CD4-positive, CD25-positive, alpha-beta regulatory T cell (primary cell): ENCODE results near the gene ARHGEF16. TPM values are rescaled to one million over a fixed set of nuclear protein-coding genes. Genes with fewer than 3 reads are reported as not detected.

Source experiments
- ATAC-seq, 2 donors: fragments of 150-1000 bp; cut with Tn5 transposase; one replicate each; pipeline ENCODE4 v1.10.0; 2021; ENCODE audit warnings: low read depth in 2 of 2, moderate number of reproducible peaks in 2 of 2, moderate library complexity in 1 of 2
- DNase-seq, 3 donors: peaks; one replicate each; pipeline versions ENCODE4 v3.0.0 to v3.0.0-alpha.2; 2012 to 2022; ENCODE audit warnings: mixed read lengths in 1 of 3
- H3K27ac ChIP-seq: one replicate; pipeline ENCODE4 v1.7.0; 2013; ENCODE audit warnings: mild to moderate bottlenecking, low read length; ENCODE audit not compliant: insufficient read depth, poor library complexity, severe bottlenecking
- H3K27me3 ChIP-seq: one replicate; pipeline ENCODE4 v1.7.0; 2013; ENCODE audit warnings: low read length; ENCODE audit not compliant: control insufficient read depth, insufficient read depth
- H3K36me3 ChIP-seq: one replicate; pipeline ENCODE4 v1.7.0; 2013; ENCODE audit warnings: mild to moderate bottlenecking, low read length, moderate library complexity; ENCODE audit not compliant: control insufficient read depth, insufficient read depth
- H3K4me1 ChIP-seq: 2 replicates; pipeline ENCODE4 v1.7.0; 2013; ENCODE audit warnings: mild to moderate bottlenecking, low read length; ENCODE audit not compliant: insufficient read depth, control insufficient read depth, poor library complexity, severe bottlenecking
- H3K4me3 ChIP-seq: one replicate; pipeline ENCODE4 v1.7.0; 2013; ENCODE audit warnings: low read depth, mild to moderate bottlenecking, low read length, moderate library complexity
- H3K9me3 ChIP-seq, 2 experiments: 1 replicate in 1 of 2; 2 replicates in 1 of 2; pipeline ENCODE4 v1.7.0; 2013; ENCODE audit warnings: low read length in 2 of 2, mild to moderate bottlenecking in 1 of 2, moderate library complexity in 1 of 2; ENCODE audit not compliant: control insufficient read depth in 2 of 2
- H3K27ac Mint-ChIP-seq, 3 donors: one replicate each; pipeline ENCODE4 v1.8.0; 2020 to 2022; ENCODE audit warnings: mild to moderate bottlenecking in 3 of 3, mixed read lengths in 3 of 3, moderate library complexity in 2 of 3
- H3K27me3 Mint-ChIP-seq: one replicate; pipeline ENCODE4 v1.8.0; 2022; ENCODE audit warnings: mild to moderate bottlenecking, mixed read lengths
- H3K36me3 Mint-ChIP-seq: one replicate; pipeline ENCODE4 v1.8.0; 2020; ENCODE audit warnings: mixed read lengths
- H3K4me1 Mint-ChIP-seq, 4 donors: one replicate each; pipeline ENCODE4 v1.8.0; 2020 to 2022; ENCODE audit warnings: mixed read lengths in 4 of 4, mild to moderate bottlenecking in 1 of 4
- H3K4me3 Mint-ChIP-seq, 4 donors: one replicate each; pipeline ENCODE4 v1.8.0; 2020 to 2022; ENCODE audit warnings: mild to moderate bottlenecking in 4 of 4, mixed read lengths in 4 of 4, moderate library complexity in 3 of 4
- H3K9me3 Mint-ChIP-seq, 7 donors: one replicate each; pipeline ENCODE4 v1.8.0; 2020 to 2022; ENCODE audit warnings: mixed read lengths in 7 of 7, mild to moderate bottlenecking in 3 of 7, moderate library complexity in 2 of 7
- polyA plus RNA-seq, 4 donors: library from polyadenylated mRNA; unstranded; fragments of 300-500 nt; fragmentation: Illumina TruSeq; gene quantifications; one replicate each; pipeline ENCODE4 v1.2.3, GENCODE V29; 2021
- total RNA-seq: library from RNA; stranded (reverse); gene quantifications from one replicate; pipeline ENCODE4 v1.2.3, GENCODE V29; 2022

Gene ARHGEF16
- total and polyA plus RNA-seq, 5 donors from 2014 or later: not detected

GRCh38 chr1:3466366-3467075, 12.1 kb downstream of the ARHGEF16 start:
- peaks cover 0 to 2% (median 0%) of the 10 kb centered on the region in 4 donors for H3K4me1 Mint-ChIP-seq
- ATAC-seq: no peak
- H3K36me3 Mint-ChIP-seq: no peaks in the 10 kb centered on the region
- Histone ChIP-seq H3K27ac (no peak overlapping the region), H3K27me3 (no peaks in the 10 kb centered on the region), H3K4me1 (no peaks in the 10 kb centered on the region), H3K4me3 (no peak overlapping the region), H3K9me3 (no peaks in the 10 kb centered on the region), H3K36me3 (no peaks in the 10 kb centered on the region)
- no peak for DNase-seq
- no peaks in the 10 kb centered on the region for H3K9me3 Mint-ChIP-seq
- no peak overlapping the region for H3K27ac Mint-ChIP-seq
- no peak overlapping the region for H3K4me3 Mint-ChIP-seq
- peaks cover 5% of the 10 kb centered on the region for H3K27me3 Mint-ChIP-seq

DNA sequence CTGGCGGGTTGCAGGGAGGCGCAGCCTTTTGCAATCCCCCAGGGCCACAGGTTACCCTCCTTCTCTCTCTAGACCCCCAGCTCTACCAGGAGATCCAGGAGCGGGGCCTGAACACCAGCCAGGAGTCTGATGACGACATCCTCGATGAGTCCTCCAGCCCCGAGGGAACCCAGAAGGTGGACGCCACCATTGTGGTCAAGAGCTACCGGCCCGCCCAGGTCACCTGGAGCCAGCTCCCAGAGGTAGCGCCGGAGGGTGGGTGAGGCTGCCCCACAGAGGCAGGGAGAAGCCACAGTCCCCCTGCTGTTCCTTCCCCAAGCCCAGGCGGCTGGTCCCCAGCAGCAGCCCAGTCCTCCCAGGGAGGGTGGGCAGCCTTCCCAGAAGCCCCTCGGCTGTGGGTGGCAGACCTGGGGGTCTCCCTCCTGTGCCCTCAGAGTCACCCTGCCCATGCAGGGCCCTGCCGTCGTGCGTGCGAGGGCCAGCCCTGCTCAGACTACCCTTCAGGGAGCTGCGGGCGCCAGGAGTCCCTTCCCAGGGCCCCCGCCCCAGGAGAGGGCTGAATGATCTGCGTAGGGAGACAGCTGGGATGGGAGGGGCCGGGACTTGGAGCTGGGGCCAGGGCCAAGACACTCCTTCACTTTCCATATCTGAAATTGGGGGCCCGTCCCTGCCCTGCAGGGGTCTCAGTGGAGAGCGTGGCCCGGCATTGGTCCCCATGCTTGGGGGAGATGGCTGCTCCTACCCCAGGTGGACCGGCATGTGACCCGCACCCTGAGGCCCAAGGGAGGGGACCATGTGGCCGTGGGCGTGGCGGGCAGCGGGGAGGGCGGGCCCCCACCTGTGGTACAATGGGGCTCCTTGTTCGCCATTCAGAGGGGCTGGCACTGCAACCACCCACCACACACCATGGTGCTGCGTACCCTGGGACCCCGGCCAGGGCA, 12.9 kb downstream of the ARHGEF16 start:
- no peak overlapping the region for H3K4me3 Mint-ChIP-seq
- H3K27ac Mint-ChIP-seq: no peak overlapping the region
- Histone ChIP-seq H3K36me3 (no peaks in the 10 kb centered on the region), H3K4me3 (no peak overlapping the region), H3K27me3 (no peaks in the 10 kb centered on the region), H3K9me3 (no peaks in the 10 kb centered on the region), H3K4me1 (no peaks in the 10 kb centered on the region), H3K27ac (no peak overlapping the region)
- no peaks in the 10 kb centered on the region for H3K9me3 Mint-ChIP-seq
- ATAC-seq: no peak
- DNase-seq: no peak
- peaks cover 0 to 2% (median 0%) of the 10 kb centered on the region in 4 donors for H3K4me1 Mint-ChIP-seq
- H3K36me3 Mint-ChIP-seq: no peaks in the 10 kb centered on the region
- peaks cover 5% of the 10 kb centered on the region for H3K27me3 Mint-ChIP-seq

DNA sequence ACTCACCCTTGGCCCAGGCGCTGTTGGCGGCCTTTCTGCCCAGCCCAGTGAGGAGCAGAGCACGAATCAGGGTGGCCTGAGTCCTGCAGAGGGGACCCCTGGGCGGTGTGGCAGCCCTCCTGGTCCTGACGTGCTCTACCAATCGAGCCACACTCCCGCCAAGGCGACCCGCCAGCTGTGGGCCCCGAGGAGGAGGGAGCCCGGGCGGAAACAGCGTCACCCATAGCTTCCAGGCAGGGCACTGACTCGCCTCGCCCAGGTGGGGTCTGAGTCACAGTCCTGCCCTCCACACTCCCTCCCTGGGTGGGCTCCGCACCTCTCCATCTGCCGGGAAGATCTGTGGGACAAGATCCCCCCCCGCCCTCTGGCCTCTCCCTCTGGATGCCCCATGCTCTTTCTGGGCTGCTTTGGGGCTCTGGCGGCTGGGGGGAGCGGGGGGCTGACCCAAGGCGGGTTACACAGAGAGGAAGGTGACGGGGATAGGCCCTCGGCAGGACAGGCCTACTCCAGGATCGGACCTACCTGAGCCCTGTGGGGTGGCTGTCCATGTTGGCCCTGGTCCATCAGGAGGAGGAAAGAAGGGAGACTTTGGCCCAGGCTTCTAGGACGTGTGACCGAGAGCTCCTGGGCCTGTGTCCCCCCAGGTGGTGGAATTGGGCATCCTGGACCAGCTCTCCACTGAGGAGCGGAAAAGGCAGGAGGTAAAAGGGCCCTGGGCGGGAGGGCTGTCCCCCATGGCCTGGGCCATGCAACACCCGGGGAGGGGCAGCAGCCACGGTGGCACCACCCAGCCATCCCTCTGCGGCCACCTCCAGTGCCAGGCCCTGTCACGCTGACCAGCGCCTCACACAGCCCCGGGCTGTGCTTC, 14.0 kb downstream of the ARHGEF16 start:
- Mint-ChIP-seq H3K9me3 (no peaks in the 10 kb centered on the region), H3K27ac (no peak overlapping the region), H3K4me3 (no peak overlapping the region), H3K27me3 (peaks cover 5% of the 10 kb centered on the region), H3K4me1 (peaks cover 0 to 2% (median 0%) of the 10 kb centered on the region in 4 donors), H3K36me3 (no peaks in the 10 kb centered on the region)
- H3K4me1 ChIP-seq: no peaks in the 10 kb centered on the region
- no peak overlapping the region for H3K27ac ChIP-seq
- H3K36me3 ChIP-seq: no peaks in the 10 kb centered on the region
- no peak for DNase-seq
- ATAC-seq: no peak
- no peaks in the 10 kb centered on the region for H3K27me3 ChIP-seq
- no peak overlapping the region for H3K4me3 ChIP-seq
- H3K9me3 ChIP-seq: no peaks in the 10 kb centered on the region

GRCh38 chr1:3469104-3469848, 14.8 kb downstream of the ARHGEF16 start:
- Mint-ChIP-seq H3K27me3 (peaks cover 5% of the 10 kb centered on the region), H3K27ac (no peak overlapping the region), H3K9me3 (no peaks in the 10 kb centered on the region), H3K4me3 (no peak overlapping the region), H3K36me3 (no peaks in the 10 kb centered on the region), H3K4me1 (peaks cover 0 to 2% (median 0%) of the 10 kb centered on the region in 4 donors)
- no peaks in the 10 kb centered on the region for H3K4me1 ChIP-seq
- ATAC-seq: no peak
- no peak for DNase-seq
- H3K27me3 ChIP-seq: no peaks in the 10 kb centered on the region
- no peak overlapping the region for H3K27ac ChIP-seq
- no peaks in the 10 kb centered on the region for H3K9me3 ChIP-seq
- no peak overlapping the region for H3K4me3 ChIP-seq
- H3K36me3 ChIP-seq: no peaks in the 10 kb centered on the region

- Mint-ChIP-seq H3K27me3 (peaks cover 5% of the 10 kb centered on the region), H3K4me1 (peaks cover 0 to 2% (median 0%) of the 10 kb centered on the region in 4 donors), H3K4me3 (no peak overlapping the region), H3K36me3 (no peaks in the 10 kb centered on the region), H3K27ac (no peak overlapping the region), H3K9me3 (no peaks in the 10 kb centered on the region)
- Histone ChIP-seq H3K4me1 (no peaks in the 10 kb centered on the region), H3K36me3 (no peaks in the 10 kb centered on the region), H3K9me3 (no peaks in the 10 kb centered on the region), H3K4me3 (no peak overlapping the region), H3K27me3 (no peaks in the 10 kb centered on the region), H3K27ac (no peak overlapping the region)
- DNase-seq: no peak
- ATAC-seq: no peak
These were observed 15.6 kb downstream of the ARHGEF16 start for GRCh38 chr1:3469849-3470649.

- H3K9me3 Mint-ChIP-seq: no peaks in the 10 kb centered on the region
- no peak overlapping the region for H3K4me3 Mint-ChIP-seq
These were observed 16.3 kb downstream of the ARHGEF16 start for GRCh38 chr1:3470650-3471355.

More at GRCh38 chr1:3470650-3471355, 16.3 kb downstream of the ARHGEF16 start:
- ATAC-seq: no peak
- DNase-seq: no peak
- no peaks in the 10 kb centered on the region for H3K9me3 ChIP-seq
- Mint-ChIP-seq H3K4me1 (peaks cover 0 to 2% (median 0%) of the 10 kb centered on the region in 4 donors), H3K36me3 (no peaks in the 10 kb centered on the region), H3K27me3 (peaks cover 5% of the 10 kb centered on the region), H3K27ac (no peak overlapping the region)
- no peaks in the 10 kb centered on the region for H3K36me3 ChIP-seq
- H3K4me1 ChIP-seq: no peaks in the 10 kb centered on the region
- H3K27me3 ChIP-seq: no peaks in the 10 kb centered on the region
- H3K27ac ChIP-seq: no peak overlapping the region
- no peak overlapping the region for H3K4me3 ChIP-seq
